RWPE2 (cell line): ENCODE results near the gene ARHGEF11.
A peak's percentile ranks its signal among the peaks of the same experiment; 100 is the strongest.
"Not testable (repeated sequence)": the region's sequence is repeated elsewhere in the genome, so short reads cannot be mapped to it uniquely, and the experiment has no call there.

ENCODE experiments used
- ATAC-seq: fragments of 200-7000 bp; cut with Tn5 transposase; 3 replicates; pipeline ENCODE4 v1.9.1; 2021; ENCODE audit warnings: low read depth
- DNase-seq: peaks from one replicate; pipeline ENCODE4 v3.0.0-alpha.2; 2020; ENCODE audit warnings: low spot score
- H3K27ac ChIP-seq: fragments of 450-650 bp; 2 replicates; pipeline ENCODE4 v1.5.1; 2017; ENCODE audit warnings: mild to moderate bottlenecking; ENCODE audit not compliant: poor library complexity, severe bottlenecking
- H3K27me3 ChIP-seq: fragments of 250-450 bp; sonication (Bioruptor Pico); 2 replicates; pipeline ENCODE4 v1.5.1; 2021; ENCODE audit warnings: mild to moderate bottlenecking, moderate library complexity; ENCODE audit not compliant: insufficient read depth, poor library complexity, severe bottlenecking
- H3K36me3 ChIP-seq: fragments of 250-450 bp; sonication (Bioruptor Pico); 2 replicates; pipeline ENCODE4 v1.5.1; 2020; ENCODE audit warnings: low read depth, mild to moderate bottlenecking, moderate library complexity
- H3K4me1 ChIP-seq: fragments of 250-450 bp; sonication (Bioruptor Pico); 2 replicates; pipeline ENCODE4 v1.5.1; 2021; ENCODE audit warnings: mild to moderate bottlenecking, moderate library complexity; ENCODE audit not compliant: insufficient read depth, poor library complexity, severe bottlenecking
- H3K4me3 ChIP-seq: fragments of 250-450 bp; sonication (Bioruptor Pico); 2 replicates; pipeline ENCODE4 v1.5.1; 2021; ENCODE audit warnings: mild to moderate bottlenecking, moderate library complexity; ENCODE audit not compliant: severe bottlenecking
- H3K9me3 ChIP-seq: fragments of 250-450 bp; sonication (Bioruptor Pico); 2 replicates; pipeline ENCODE4 v1.5.1; 2021; ENCODE audit warnings: mild to moderate bottlenecking, moderate library complexity; ENCODE audit not compliant: severe bottlenecking
- CTCF ChIP-seq: fragments of 450-650 bp; IDR thresholded peaks from one replicate; pipeline ENCODE4 v1.5.1; 2017; ENCODE audit warnings: mild to moderate bottlenecking, moderate library complexity; ENCODE audit not compliant: poor library complexity, severe bottlenecking

Gene ARHGEF11

DNA sequence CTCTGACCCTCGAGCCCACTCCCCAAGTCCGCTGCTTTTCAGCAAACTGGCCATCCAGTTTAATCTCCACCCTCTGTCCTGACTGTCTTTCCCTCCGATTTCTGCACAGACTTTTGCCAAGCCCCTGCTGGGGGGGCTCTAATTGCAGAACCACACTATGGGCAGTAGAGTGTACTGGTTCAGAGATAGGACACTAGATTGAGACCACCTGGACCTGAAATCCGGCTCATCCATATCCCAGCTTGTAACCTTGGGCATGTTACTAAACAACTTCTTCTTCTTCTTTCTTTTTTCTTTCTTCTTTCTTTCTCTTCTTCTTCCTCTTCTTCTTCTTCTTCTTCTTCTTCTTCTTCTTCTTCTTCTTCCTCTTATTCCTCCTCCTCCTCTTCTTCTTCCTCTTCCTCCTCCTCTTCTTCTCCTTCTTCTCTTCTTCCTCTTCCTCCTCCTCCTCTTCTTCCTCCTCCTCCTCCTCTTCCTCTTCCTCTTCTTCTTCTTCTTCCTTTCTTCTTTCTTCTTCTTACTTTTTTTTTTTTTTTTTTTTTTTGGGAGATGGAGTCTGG, 117.4 kb downstream of the ARHGEF11 start:
- Histone ChIP-seq H3K36me3 (no peaks in the 10 kb centered on the region), H3K27me3 (peaks cover 21% of the 10 kb centered on the region), H3K4me3 (no peak overlapping the region), H3K9me3 (no peaks in the 10 kb centered on the region), H3K4me1 (no peaks in the 10 kb centered on the region), H3K27ac (no peak overlapping the region)
- DNase-seq = no peak
- peak; percentile 4; the same call in 2 of the 3 replicates for ATAC-seq
- TF ChIP-seq CTCF = peak; percentile 65

GRCh38 chr1:156927215-156928042, 118.1 kb downstream of the ARHGEF11 start:
- no peaks in the 10 kb centered on the region for H3K36me3 ChIP-seq
- peak; percentile 90 for TF ChIP-seq CTCF
- H3K4me3 ChIP-seq = peak overlapping the region; percentile 24
- H3K27ac ChIP-seq = no peak overlapping the region
- DNase-seq = peak; percentile 84
- H3K9me3 ChIP-seq = no peaks in the 10 kb centered on the region
- peak; percentile 84 for ATAC-seq
- H3K4me1 ChIP-seq = no peaks in the 10 kb centered on the region
- H3K27me3 ChIP-seq = peaks cover 28% of the 10 kb centered on the region

GRCh38 chr1:156926695-156927094, 118.8 kb downstream of the ARHGEF11 start:
- DNase-seq, H3K4me1 ChIP-seq, ATAC-seq, H3K4me3 ChIP-seq, H3K36me3 ChIP-seq, H3K27ac ChIP-seq, H3K9me3 ChIP-seq: not testable (repeated sequence)
- H3K27me3 ChIP-seq = peaks cover 35% of the 10 kb centered on the region

DNA sequence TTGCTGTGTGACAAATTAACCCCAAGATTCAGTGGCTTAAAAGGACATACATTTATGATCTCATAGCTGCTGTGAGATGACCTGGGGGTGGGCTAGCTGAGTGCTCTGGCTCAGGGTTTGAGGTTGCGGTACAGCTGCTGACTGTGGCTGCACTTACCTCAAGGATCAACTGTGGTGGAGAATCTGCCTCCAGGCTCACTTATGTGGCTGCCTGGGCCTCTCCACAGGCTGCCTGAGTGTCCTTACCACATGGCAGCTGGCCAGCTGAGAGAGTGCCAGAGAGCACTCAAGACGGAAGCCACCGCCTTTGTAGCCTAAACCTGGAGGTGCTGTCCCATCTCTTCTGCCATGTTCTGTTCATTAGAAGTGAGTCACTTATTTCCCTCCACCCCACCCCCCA, 119.4 kb downstream of the ARHGEF11 start:
- no peaks in the 10 kb centered on the region for H3K9me3 ChIP-seq
- no peak overlapping the region for H3K4me3 ChIP-seq
- H3K4me1 ChIP-seq = no peaks in the 10 kb centered on the region
- ATAC-seq (peak; percentile 37), DNase-seq (no peak)
- peaks cover 41% of the 10 kb centered on the region for H3K27me3 ChIP-seq
- no peaks in the 10 kb centered on the region for H3K36me3 ChIP-seq
- TF ChIP-seq CTCF = no peak
- H3K27ac ChIP-seq = no peak overlapping the region

GRCh38 chr1:156925154-156926010, 120.2 kb downstream of the ARHGEF11 start:
- no peak overlapping the region for H3K27ac ChIP-seq
- DNase-seq = no peak
- no peak for ATAC-seq
- no peak overlapping the region for H3K4me3 ChIP-seq
- peaks cover 49% of the 10 kb centered on the region for H3K27me3 ChIP-seq
- no peaks in the 10 kb centered on the region for H3K9me3 ChIP-seq
- no peaks in the 10 kb centered on the region for H3K36me3 ChIP-seq
- no peaks in the 10 kb centered on the region for H3K4me1 ChIP-seq
- no peak for TF ChIP-seq CTCF
